NCI-H526 (cell line): ENCODE measurements around the gene CT45A2.
"Not testable (repeated sequence)": the region's sequence is repeated elsewhere in the genome, so short reads cannot be mapped to it uniquely, and the experiment has no call there.

ENCODE experiments used
- DNase-seq, 2 experiments: peaks; one replicate each; lab custom pipeline; 2025; lab: John Stamatoyannopoulos, UW

CT45A2 gene, protein sequence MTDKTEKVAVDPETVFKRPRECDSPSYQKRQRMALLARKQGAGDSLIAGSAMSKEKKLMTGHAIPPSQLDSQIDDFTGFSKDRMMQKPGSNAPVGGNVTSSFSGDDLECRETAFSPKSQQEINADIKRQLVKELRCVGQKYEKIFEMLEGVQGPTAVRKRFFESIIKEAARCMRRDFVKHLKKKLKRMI

DNA sequence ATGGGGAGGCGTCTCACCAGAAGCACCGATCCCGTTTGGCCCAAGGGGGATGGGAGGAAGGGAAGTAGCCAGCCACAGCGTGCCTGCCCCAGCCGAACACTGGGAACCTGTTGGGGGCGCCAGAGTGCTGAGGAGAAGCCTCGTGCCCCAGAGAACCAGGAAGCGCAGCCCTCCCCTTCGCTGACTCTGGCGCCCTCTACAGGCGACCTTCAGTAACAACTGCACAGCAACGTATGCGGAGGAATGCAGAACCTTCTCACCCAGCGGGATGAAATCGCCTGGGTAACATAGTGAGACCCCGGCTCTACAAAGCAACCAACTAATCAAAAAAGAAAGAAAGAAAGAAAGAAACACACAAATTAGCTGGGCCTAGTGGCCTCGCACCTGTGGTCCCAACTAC, at the start of gene CT45A2:
Gene CT45A2 (minus strand): TSS at position 101 of the 400 bp plus-strand sequence. CDS start 3,747 bp downstream, outside the sequence.
- DNase-seq, result not testable (repeated sequence)

DNA sequence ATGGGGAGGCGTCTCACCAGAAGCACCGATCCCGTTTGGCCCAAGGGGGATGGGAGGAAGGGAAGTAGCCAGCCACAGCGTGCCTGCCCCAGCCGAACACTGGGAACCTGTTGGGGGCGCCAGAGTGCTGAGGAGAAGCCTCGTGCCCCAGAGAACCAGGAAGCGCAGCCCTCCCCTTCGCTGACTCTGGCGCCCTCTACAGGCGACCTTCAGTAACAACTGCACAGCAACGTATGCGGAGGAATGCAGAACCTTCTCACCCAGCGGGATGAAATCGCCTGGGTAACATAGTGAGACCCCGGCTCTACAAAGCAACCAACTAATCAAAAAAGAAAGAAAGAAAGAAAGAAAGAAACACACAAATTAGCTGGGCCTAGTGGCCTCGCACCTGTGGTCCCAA, 34.6 kb upstream of the CT45A2 start, which contains the start of gene CT45A8:
Gene CT45A8 (minus strand): TSS at position 101 of the 400 bp plus-strand sequence. CDS start 3,755 bp downstream, outside the sequence.
- not testable (repeated sequence) for DNase-seq

DNA sequence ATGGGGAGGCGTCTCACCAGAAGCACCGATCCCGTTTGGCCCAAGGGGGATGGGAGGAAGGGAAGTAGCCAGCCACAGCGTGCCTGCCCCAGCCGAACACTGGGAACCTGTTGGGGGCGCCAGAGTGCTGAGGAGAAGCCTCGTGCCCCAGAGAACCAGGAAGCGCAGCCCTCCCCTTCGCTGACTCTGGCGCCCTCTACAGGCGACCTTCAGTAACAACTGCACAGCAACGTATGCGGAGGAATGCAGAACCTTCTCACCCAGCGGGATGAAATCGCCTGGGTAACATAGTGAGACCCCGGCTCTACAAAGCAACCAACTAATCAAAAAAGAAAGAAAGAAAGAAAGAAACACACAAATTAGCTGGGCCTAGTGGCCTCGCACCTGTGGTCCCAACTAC, 17.4 kb upstream of the CT45A2 start, which contains the start of gene CT45A7:
Gene CT45A7 (minus strand): TSS at position 101 of the 400 bp plus-strand sequence. CDS start 3,747 bp downstream, outside the sequence.
- not testable (repeated sequence) for DNase-seq

DNA sequence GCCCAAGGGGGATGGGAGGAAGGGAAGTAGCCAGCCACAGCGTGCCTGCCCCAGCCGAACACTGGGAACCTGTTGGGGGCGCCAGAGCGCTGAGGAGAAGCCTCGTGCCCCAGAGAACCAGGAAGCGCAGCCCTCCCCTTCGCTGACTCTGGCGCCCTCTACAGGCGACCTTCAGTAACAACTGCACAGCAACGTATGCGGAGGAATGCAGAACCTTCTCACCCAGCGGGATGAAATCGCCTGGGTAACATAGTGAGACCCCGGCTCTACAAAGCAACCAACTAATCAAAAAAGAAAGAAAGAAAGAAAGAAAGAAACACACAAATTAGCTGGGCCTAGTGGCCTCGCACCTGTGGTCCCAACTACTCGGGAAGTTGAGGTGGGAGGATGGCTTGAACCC, 17.1 kb downstream of the CT45A2 start, which contains the start of gene CT45A6:
Gene CT45A6 (minus strand): TSS at position 101 of the 400 bp plus-strand sequence. CDS start 3,794 bp downstream, outside the sequence.
- not testable (repeated sequence) for DNase-seq

DNA sequence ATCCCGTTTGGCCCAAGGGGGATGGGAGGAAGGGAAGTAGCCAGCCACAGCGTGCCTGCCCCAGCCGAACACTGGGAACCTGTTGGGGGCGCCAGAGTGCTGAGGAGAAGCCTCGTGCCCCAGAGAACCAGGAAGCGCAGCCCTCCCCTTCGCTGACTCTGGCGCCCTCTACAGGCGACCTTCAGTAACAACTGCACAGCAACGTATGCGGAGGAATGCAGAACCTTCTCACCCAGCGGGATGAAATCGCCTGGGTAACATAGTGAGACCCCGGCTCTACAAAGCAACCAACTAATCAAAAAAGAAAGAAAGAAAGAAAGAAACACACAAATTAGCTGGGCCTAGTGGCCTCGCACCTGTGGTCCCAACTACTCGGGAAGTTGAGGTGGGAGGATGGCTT, 34.4 kb downstream of the CT45A2 start, which contains the start of gene CT45A5:
Gene CT45A5 (minus strand): TSS at position 101 of the 400 bp plus-strand sequence. CDS start 3,774 bp downstream, outside the sequence.
- not testable (repeated sequence) for DNase-seq

DNA sequence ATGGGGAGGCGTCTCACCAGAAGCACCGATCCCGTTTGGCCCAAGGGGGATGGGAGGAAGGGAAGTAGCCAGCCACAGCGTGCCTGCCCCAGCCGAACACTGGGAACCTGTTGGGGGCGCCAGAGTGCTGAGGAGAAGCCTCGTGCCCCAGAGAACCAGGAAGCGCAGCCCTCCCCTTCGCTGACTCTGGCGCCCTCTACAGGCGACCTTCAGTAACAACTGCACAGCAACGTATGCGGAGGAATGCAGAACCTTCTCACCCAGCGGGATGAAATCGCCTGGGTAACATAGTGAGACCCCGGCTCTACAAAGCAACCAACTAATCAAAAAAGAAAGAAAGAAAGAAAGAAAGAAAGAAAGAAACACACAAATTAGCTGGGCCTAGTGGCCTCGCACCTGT, 51.7 kb downstream of the CT45A2 start, which contains the start of gene CT45A3:
Gene CT45A3 (minus strand): TSS at position 101 of the 400 bp plus-strand sequence. CDS start 3,747 bp downstream, outside the sequence.
- not testable (repeated sequence) for DNase-seq
